SK-N-SH (cell line): Measurements from ENCODE around the gene SLC30A2. TPM values are rescaled to one million over a fixed set of nuclear protein-coding genes. Genes with fewer than 3 reads are reported as not detected.

Experiments used
- CTCF ChIA-PET: fragments of 300-600, 350-600 bp; formaldehyde crosslinking; extraction: SDS; loops from one replicate; lab custom pipeline; 2021; lab: Yijun Ruan, JAX
- POLR2A ChIA-PET: fragments of 350-600 bp; sonication (Branson Sonifier 250); formaldehyde crosslinking; extraction: SDS; loops from one replicate; lab custom pipeline; 2020; ENCODE audit warnings: antibody characterized with exemption, inconsistent platforms; lab: Yijun Ruan, JAX
- DNase-seq: peaks from one replicate; pipeline ENCODE4 v3.0.0; 2012
- H2AFZ ChIP-seq: fragments of 200-600 bp; sonication (generic); 2 replicates; pipeline ENCODE4 v1.8.1; 2016; ENCODE audit warnings: antibody characterized with exemption, mild to moderate bottlenecking, low read depth
- H3F3A ChIP-seq: fragments of 200-600 bp; sonication (generic); replicated peaks from 2 replicates; pipeline ENCODE3; 2016; ENCODE audit warnings: antibody characterized with exemption, mild to moderate bottlenecking; ENCODE audit not compliant: insufficient read depth
- H3K27ac ChIP-seq, 2 experiments: fragments of 200-500 bp in 1 of 2; fragments of 200-600 bp in 1 of 2; sonication (Bioruptor generic) in 1 of 2; sonication (generic), shearing (Covaris generic) in 1 of 2; 2 replicates each; pipeline versions ENCODE4 v1.5.1 to v1.6.1; 2014 to 2016; ENCODE audit warnings: low read depth in 2 of 2, inconsistent platforms in 1 of 2, low read length in 1 of 2, mild to moderate bottlenecking in 1 of 2, mixed read lengths in 1 of 2
- H3K27me3 ChIP-seq: fragments of 200-600 bp; sonication (generic), shearing (Covaris generic); 2 replicates; pipeline ENCODE4 v1.6.1; 2016; ENCODE audit warnings: mixed run types; ENCODE audit not compliant: insufficient read depth
- H3K36me3 ChIP-seq, 2 experiments: fragments of 200-500 bp in 1 of 2; fragments of 200-600 bp in 1 of 2; sonication (Bioruptor generic) in 1 of 2; sonication (generic) in 1 of 2; replicated peaks in 1 of 2; 2 replicates each; pipeline versions ENCODE3 to v1.5.1; 2014 to 2016; ENCODE audit warnings: low read length in 1 of 2, mild to moderate bottlenecking in 1 of 2; ENCODE audit not compliant: insufficient read depth in 2 of 2, control insufficient read depth in 1 of 2
- H3K4me1 ChIP-seq, 2 experiments: fragments of 200-500 bp in 1 of 2; fragments of 200-600 bp in 1 of 2; sonication (Bioruptor generic) in 1 of 2; sonication (generic), shearing (Covaris generic) in 1 of 2; 2 replicates each; pipeline versions ENCODE4 v1.5.1 to v1.6.1; 2014 to 2016; ENCODE audit warnings: low read depth in 1 of 2, low read length in 1 of 2, mixed run types in 1 of 2; ENCODE audit not compliant: insufficient read depth in 2 of 2, control insufficient read depth in 1 of 2
- H3K4me2 ChIP-seq: fragments of 200-600 bp; sonication (generic), shearing (Covaris generic); 2 replicates; pipeline ENCODE4 v1.6.1; 2017; ENCODE audit warnings: mixed run types
- H3K4me3 ChIP-seq, 2 experiments: fragments of 200-500 bp in 1 of 2; fragments of 200-600 bp in 1 of 2; sonication (Bioruptor generic) in 1 of 2; sonication (generic), shearing (Covaris generic) in 1 of 2; 2 replicates each; pipeline versions ENCODE4 v1.5.1 to v1.8.1; 2014 to 2016; ENCODE audit warnings: low read depth in 2 of 2, inconsistent platforms in 1 of 2, low read length in 1 of 2, mild to moderate bottlenecking in 1 of 2, mixed read lengths in 1 of 2, moderate library complexity in 1 of 2
- H3K79me2 ChIP-seq: fragments of 200-600 bp; sonication (generic); 2 replicates; pipeline ENCODE4 v1.8.1; 2017; ENCODE audit warnings: mild to moderate bottlenecking; ENCODE audit not compliant: insufficient read depth
- H3K9ac ChIP-seq: fragments of 200-600 bp; sonication (generic); 2 replicates; pipeline ENCODE4 v1.6.1; 2017; ENCODE audit warnings: mixed run types
- H3K9me2 ChIP-seq: fragments of 200-600 bp; sonication (generic); 2 replicates; pipeline ENCODE4 v1.6.1; 2017; ENCODE audit warnings: mixed run types
- H3K9me3 ChIP-seq: fragments of 200-600 bp; sonication (generic); 2 replicates; pipeline ENCODE4 v1.6.1; 2017; ENCODE audit warnings: mixed run types, mild to moderate bottlenecking, moderate library complexity
- H4K20me1 ChIP-seq: fragments of 200-600 bp; sonication (generic); 2 replicates; pipeline ENCODE4 v1.6.1; 2017; ENCODE audit warnings: mild to moderate bottlenecking, mixed run types; ENCODE audit not compliant: insufficient read depth
- CHD2 ChIP-seq: fragments of 150-350 bp; IDR thresholded peaks from 2 replicates; pipeline ENCODE4 v1.6.1; 2018; ENCODE audit warnings: low read length; ENCODE audit not compliant: partially characterized antibody
- ELF1 ChIP-seq: IDR thresholded peaks from 2 replicates; pipeline ENCODE4 v1.4.0; 2012
- EP300 ChIP-seq, 2 experiments: IDR thresholded peaks; 2 replicates each; pipeline versions ENCODE4 v1.4.0 to v1.6.1; 2012; ENCODE audit warnings: borderline replicate concordance in 1 of 2, low read depth in 1 of 2, low read length in 1 of 2
- FOXJ3 ChIP-seq: sonication (generic); formaldehyde crosslinking; IDR thresholded peaks from 2 replicates; pipeline ENCODE4 v1.5.1; 2020; ENCODE audit warnings: mild to moderate bottlenecking, missing genetic modification reagents
- FOXM1 ChIP-seq: IDR thresholded peaks from 2 replicates; pipeline ENCODE4 v1.4.0; 2012; ENCODE audit warnings: low read depth, mild to moderate bottlenecking
- GATA2 ChIP-seq: sonication (generic); formaldehyde crosslinking; IDR thresholded peaks from 2 replicates; pipeline ENCODE4 v1.5.0; 2020; ENCODE audit warnings: mild to moderate bottlenecking, missing genetic modification reagents
- IRF3 ChIP-seq: fragments of 150-350 bp; IDR thresholded peaks from 2 replicates; pipeline ENCODE4 v1.6.1; 2016; ENCODE audit warnings: mild to moderate bottlenecking, low read depth, low read length
- JUND ChIP-seq: IDR thresholded peaks from 2 replicates; pipeline ENCODE4 v1.4.0; 2012
- MEF2A ChIP-seq: IDR thresholded peaks from 2 replicates; pipeline ENCODE4 v1.4.0; 2012; ENCODE audit warnings: low read depth, borderline replicate concordance
- MXI1 ChIP-seq: IDR thresholded peaks from 2 replicates; pipeline ENCODE4 v1.6.1; 2012; ENCODE audit warnings: mild to moderate bottlenecking, low read depth, low read length, improper control_type of control experiment
- NFIC ChIP-seq: IDR thresholded peaks from 2 replicates; pipeline ENCODE4 v1.4.0; 2012; ENCODE audit warnings: borderline replicate concordance
- POLR2AphosphoS5 ChIP-seq: IDR thresholded peaks from 2 replicates; pipeline ENCODE4 v1.6.1; 2012; ENCODE audit warnings: low read depth, low read length
- RAD21 ChIP-seq: IDR thresholded peaks from 2 replicates; pipeline ENCODE4 v1.6.1; 2012; ENCODE audit warnings: mild to moderate bottlenecking, low read length
- RFX5 ChIP-seq: IDR thresholded peaks from 2 replicates; pipeline ENCODE4 v1.6.1; 2012; ENCODE audit warnings: mild to moderate bottlenecking, improper control_type of control experiment, low read length
- RXRA ChIP-seq: IDR thresholded peaks from 2 replicates; pipeline ENCODE4 v1.4.0; 2012; ENCODE audit warnings: low read depth, mild to moderate bottlenecking, borderline replicate concordance
- SMC3 ChIP-seq: IDR thresholded peaks from 2 replicates; pipeline ENCODE4 v1.6.1; 2012; ENCODE audit warnings: low read depth, low read length, improper control_type of control experiment
- TAF1 ChIP-seq: IDR thresholded peaks from 2 replicates; pipeline ENCODE4 v1.6.1; 2012; ENCODE audit warnings: low read depth, mild to moderate bottlenecking, low read length, moderate library complexity, borderline replicate concordance
- TCF12 ChIP-seq: IDR thresholded peaks from 2 replicates; pipeline ENCODE4 v1.4.0; 2012
- TEAD4 ChIP-seq: IDR thresholded peaks from 2 replicates; pipeline ENCODE4 v1.4.0; 2012; ENCODE audit warnings: mild to moderate bottlenecking, borderline replicate concordance; ENCODE audit not compliant: insufficient read depth
- YY1 ChIP-seq: IDR thresholded peaks from 2 replicates; pipeline ENCODE4 v1.4.0; 2012; ENCODE audit warnings: low read depth, mild to moderate bottlenecking
- ZBTB33 ChIP-seq: IDR thresholded peaks from 2 replicates; pipeline ENCODE4 v1.4.0; 2012; ENCODE audit warnings: low read depth, borderline replicate concordance
- WGBS: methylation state at CpG from one replicate; pipeline ENCODE4 v1.1.6; 2017; ENCODE audit warnings: low lambda C conversion rate; 5-methylcytosine and 5-hydroxymethylcytosine counted together
- polyA plus RNA-seq, 3 experiments: library from polyadenylated mRNA; depleted of rRNA; stranded (reverse); fragments of >200 nt; gene quantifications; 2 replicates each; pipeline ENCODE4 v1.2.3, GENCODE V29; 2012
- TF ChIP-seq, protein P1 (sequence below): fragments of 150-350 bp; IDR thresholded peaks from 2 replicates; pipeline ENCODE4 v1.6.1; 2017; ENCODE audit warnings: antibody characterized with exemption, low read length, low read depth, borderline replicate concordance

Gene SLC30A2
- polyA plus RNA-seq, 1 of the 3 experiments (the other 2 are of a cell fraction): not detected

GRCh38 chr1:26020941-26021646 is 24.8 kb downstream of the SLC30A2 start (continued):
- TF ChIP-seq ELF1 (no peak), JUND (no peak), MEF2A (no peak), TEAD4 (no peak)

DNA sequence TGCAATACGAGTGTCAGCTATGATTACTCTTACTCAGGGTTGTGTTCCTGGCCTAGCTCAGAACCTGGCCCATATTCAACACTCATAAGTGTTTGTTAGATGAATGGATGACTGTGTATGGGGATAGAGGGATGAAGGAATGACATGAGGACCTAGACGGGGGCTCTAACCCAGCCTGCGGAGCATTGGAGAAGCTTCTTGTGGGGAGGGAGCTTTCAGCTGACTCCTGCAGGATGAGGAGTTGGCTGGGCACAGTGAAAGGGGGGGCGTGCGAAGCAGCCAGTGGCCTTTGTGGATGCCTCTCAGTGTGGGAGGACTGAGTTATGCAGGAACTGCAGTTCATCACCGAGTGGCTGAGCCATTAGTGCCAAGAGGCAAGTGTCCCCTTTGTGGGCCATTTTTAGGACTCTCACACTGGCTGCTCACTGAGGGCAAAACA is 25.6 kb downstream of the SLC30A2 start:
- Histone ChIP-seq H3K4me2 (no peak overlapping the region), H3K9ac (no peak overlapping the region), H3K4me3 (no peak overlapping the region), H3F3A (no peaks in the 10 kb centered on the region), H3K36me3 (no peaks in the 10 kb centered on the region), H3K9me2 (no peaks in the 10 kb centered on the region)
- CTCF ChIA-PET: interaction anchor here (0.9 to 3.0 kb wide), 4 partner anchors 10 to 23 kb away, joined by 3 to 12 read pairs (median 6); partner anchors contain the start of gene PAFAH2
- WGBS: 71% methylated on average over 6 of the region's 6 CpGs
- TF ChIP-seq POLR2AphosphoS5 (no peak), FOXM1 (no peak), YY1 (no peak), RXRA (no peak), FOXJ3 (no peak), TAF1 (no peak), GATA2 (CRISPR knock-in tag) (no peak), SMC3 (no peak), MEF2A (no peak), JUND (no peak), TCF12 (no peak), MXI1 (no peak)
- TF ChIP-seq, protein P1, sequence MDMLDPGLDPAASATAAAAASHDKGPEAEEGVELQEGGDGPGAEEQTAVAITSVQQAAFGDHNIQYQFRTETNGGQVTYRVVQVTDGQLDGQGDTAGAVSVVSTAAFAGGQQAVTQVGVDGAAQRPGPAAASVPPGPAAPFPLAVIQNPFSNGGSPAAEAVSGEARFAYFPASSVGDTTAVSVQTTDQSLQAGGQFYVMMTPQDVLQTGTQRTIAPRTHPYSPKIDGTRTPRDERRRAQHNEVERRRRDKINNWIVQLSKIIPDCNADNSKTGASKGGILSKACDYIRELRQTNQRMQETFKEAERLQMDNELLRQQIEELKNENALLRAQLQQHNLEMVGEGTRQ: no peak
- TF ChIP-seq, all 33 proteins: peak for 0
- POLR2A ChIA-PET: no interaction called here
- DNase-seq: no peak
- Histone ChIP-seq H4K20me1 (no peaks in the 10 kb centered on the region), H3K27ac (no peak overlapping the region), H3K27me3 (no peaks in the 10 kb centered on the region), H3K9me3 (no peaks in the 10 kb centered on the region), H3K79me2 (no peaks in the 10 kb centered on the region), H3K4me1 (peaks cover 8 to 49% of the 10 kb centered on the region in 2 experiments; a peak in 2 of 4 replicates), H2AFZ (no peak overlapping the region)

DNA sequence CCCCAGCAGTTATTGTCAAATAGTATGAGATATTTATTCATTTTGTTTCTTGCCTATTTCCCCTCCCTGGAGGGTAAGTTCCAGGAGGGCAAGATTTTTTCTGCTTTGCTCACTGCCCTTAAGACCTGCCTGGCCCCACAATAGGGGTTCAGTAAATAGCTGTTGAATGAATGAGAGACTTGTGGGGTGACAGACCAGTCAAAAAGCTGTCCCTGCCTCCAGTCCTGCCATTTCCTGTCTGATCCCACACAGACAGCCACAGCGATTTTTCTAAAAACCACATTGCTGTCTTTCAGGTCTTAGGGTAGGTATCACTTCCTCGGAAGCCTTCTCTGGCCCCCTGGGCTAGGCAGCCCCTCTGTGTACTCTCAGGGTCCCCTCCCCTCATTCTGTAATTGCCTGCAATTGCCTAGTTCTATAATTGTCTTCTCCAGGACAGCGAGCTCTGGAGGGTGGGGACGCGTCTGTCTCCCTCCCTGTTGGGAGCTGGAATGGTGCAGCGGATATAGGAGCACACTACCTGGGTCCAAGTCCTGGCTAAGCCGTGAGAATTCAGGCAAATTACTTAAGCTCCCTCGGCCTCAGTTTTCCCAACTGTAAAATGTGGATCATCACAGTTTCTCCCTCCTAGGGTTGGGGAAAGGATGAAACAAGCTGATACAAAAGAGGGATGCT is 26.1 kb downstream of the SLC30A2 start:
- Histone ChIP-seq H3K79me2 (no peaks in the 10 kb centered on the region), H3F3A (no peaks in the 10 kb centered on the region), H3K4me3 (no peak overlapping the region), H3K36me3 (no peaks in the 10 kb centered on the region), H4K20me1 (no peaks in the 10 kb centered on the region), H3K9me2 (no peaks in the 10 kb centered on the region), H2AFZ (peak overlapping the region; percentile 56; the same call in 1 of the 2 replicates), H3K9me3 (no peaks in the 10 kb centered on the region), H3K4me2 (no peak overlapping the region), H3K27me3 (no peaks in the 10 kb centered on the region), H3K9ac (no peak overlapping the region), H3K4me1 (peaks cover 8 to 49% of the 10 kb centered on the region in 2 experiments; a peak in 2 of 4 replicates), H3K27ac (no peak overlapping the region)
- DNase-seq: no peak
- ChIA-PET POLR2A (no interaction called here), CTCF (interaction anchor here (0.9 to 3.0 kb wide), 4 partner anchors 10 to 22 kb away, joined by 3 to 12 read pairs (median 6); partner anchors contain the start of gene PAFAH2)
- WGBS: 88% methylated on average over 8 of the region's 8 CpGs
- TF ChIP-seq RAD21 (no peak), CHD2 (no peak), EP300 (IDR thresholded peaks at IDR 0.05; ENCODE audit: borderline replicate concordance in 1 of 2, low read depth in 1 of 2, low read length in 1 of 2) (no peak), NFIC (no peak), ELF1 (no peak), RFX5 (no peak), POLR2AphosphoS5 (no peak), MXI1 (no peak), RXRA (no peak), TEAD4 (no peak), IRF3 (no peak), ZBTB33 (no peak)
